H7 (cell line): Measurements from ENCODE around the gene PDXDC1. TPM values are rescaled to one million over a fixed set of nuclear protein-coding genes. Genes with fewer than 3 reads are reported as not detected.
A peak's percentile ranks its signal among the peaks of the same experiment; 100 is the strongest.
"Not testable (repeated sequence)": the region's sequence is repeated elsewhere in the genome, so short reads cannot be mapped to it uniquely, and the experiment has no call there.

Source experiments
- DNase-seq: peaks from one replicate; pipeline ENCODE4 v3.0.0; 2012
- H3K27me3 ChIP-seq: 2 replicates; pipeline ENCODE4 v1.6.0; 2011; ENCODE audit warnings: mild to moderate bottlenecking, low read length; ENCODE audit not compliant: control insufficient read depth, insufficient read depth
- H3K36me3 ChIP-seq: replicated peaks from 2 replicates; pipeline ENCODE4 v1.5.1; 2011; ENCODE audit warnings: low read length; ENCODE audit not compliant: control insufficient read depth, insufficient read depth
- H3K4me3 ChIP-seq: 2 replicates; pipeline ENCODE4 v1.5.1; 2011; ENCODE audit warnings: low read depth, mild to moderate bottlenecking, control low read depth, low read length, moderate library complexity; ENCODE audit not compliant: insufficient read depth
- total RNA-seq: library from RNA; depleted of rRNA; stranded (reverse); fragments of >200 nt; shearing (Covaris generic); gene quantifications from 2 replicates; pipeline ENCODE4 v1.2.3, GENCODE V29; 2014

PDXDC1 gene
- total RNA-seq, 1 experiment from 2014 or later: 67.5 TPM

- DNase-seq: no peak
- H3K27me3 ChIP-seq: no peaks in the 10 kb centered on the region
- peaks cover 48% of the 10 kb centered on the region for H3K36me3 ChIP-seq
- no peak overlapping the region for H3K4me3 ChIP-seq
These were observed 57.9 kb downstream of the PDXDC1 start for GRCh38 chr16:15032547-15033308.

GRCh38 chr16:15033309-15033707 lies 58.5 kb downstream of the PDXDC1 start:
- no peak for DNase-seq
- H3K27me3 ChIP-seq: no peaks in the 10 kb centered on the region
- H3K4me3 ChIP-seq: no peak overlapping the region
- H3K36me3 ChIP-seq: peaks cover 48% of the 10 kb centered on the region

GRCh38 chr16:15034266-15035162 lies 59.7 kb downstream of the PDXDC1 start:
- H3K27me3 ChIP-seq: no peaks in the 10 kb centered on the region
- H3K4me3 ChIP-seq: no peak overlapping the region
- H3K36me3 ChIP-seq: peaks cover 51% of the 10 kb centered on the region
- DNase-seq: no peak

- Histone ChIP-seq H3K36me3 (peaks cover 56% of the 10 kb centered on the region), H3K27me3 (no peaks in the 10 kb centered on the region), H3K4me3 (no peak overlapping the region)
- DNase-seq: no peak
These were observed 60.4 kb downstream of the PDXDC1 start for GRCh38 chr16:15035163-15035729.

- no peaks in the 10 kb centered on the region for H3K27me3 ChIP-seq
- peaks cover 49% of the 10 kb centered on the region for H3K36me3 ChIP-seq
- no peak overlapping the region for H3K4me3 ChIP-seq
- DNase-seq: no peak
These were observed 62.2 kb downstream of the PDXDC1 start for GRCh38 chr16:15037003-15037402.

GRCh38 chr16:15037745-15038144 lies 62.9 kb downstream of the PDXDC1 start:
- Histone ChIP-seq H3K36me3 (peaks cover 45% of the 10 kb centered on the region), H3K27me3 (no peaks in the 10 kb centered on the region), H3K4me3 (no peak overlapping the region)
- no peak for DNase-seq

GRCh38 chr16:15038689-15039088 lies 63.9 kb downstream of the PDXDC1 start:
- Histone ChIP-seq H3K27me3 (no peaks in the 10 kb centered on the region), H3K4me3 (no peak overlapping the region), H3K36me3 (peaks cover 38% of the 10 kb centered on the region)
- no peak for DNase-seq

GRCh38 chr16:15041271-15042004 lies 66.6 kb downstream of the PDXDC1 start:
- Histone ChIP-seq H3K4me3 (no peak overlapping the region), H3K36me3 (peaks cover 20% of the 10 kb centered on the region), H3K27me3 (no peaks in the 10 kb centered on the region)
- DNase-seq: peak; percentile 76

GRCh38 chr16:15043344-15043743 lies 68.5 kb downstream of the PDXDC1 start:
- no peaks in the 10 kb centered on the region for H3K27me3 ChIP-seq
- DNase-seq: no peak
- no peak overlapping the region for H3K4me3 ChIP-seq
- peaks cover 16% of the 10 kb centered on the region for H3K36me3 ChIP-seq

- H3K4me3 ChIP-seq: no peak overlapping the region
- H3K36me3 ChIP-seq: peaks cover 11% of the 10 kb centered on the region
- no peak for DNase-seq
- H3K27me3 ChIP-seq: no peaks in the 10 kb centered on the region
These were observed 69.5 kb downstream of the PDXDC1 start for GRCh38 chr16:15044286-15044685.

GRCh38 chr16:15045270-15045669 lies 70.4 kb downstream of the PDXDC1 start:
- not testable (repeated sequence) for DNase-seq, H3K4me3 ChIP-seq, H3K27me3 ChIP-seq, H3K36me3 ChIP-seq

- Histone ChIP-seq H3K4me3 (no peak overlapping the region), H3K36me3 (peaks cover 5% of the 10 kb centered on the region), H3K27me3 (no peaks in the 10 kb centered on the region)
- no peak for DNase-seq
These were observed 72.0 kb downstream of the PDXDC1 start for GRCh38 chr16:15046692-15047376.

- DNase-seq: no peak
- Histone ChIP-seq H3K27me3 (no peaks in the 10 kb centered on the region), H3K4me3 (no peak overlapping the region), H3K36me3 (peaks cover 4% of the 10 kb centered on the region)
These were observed 74.9 kb downstream of the PDXDC1 start for GRCh38 chr16:15049581-15050180.
